Measurements from ENCODE around the gene ANKRD24.
A peak's percentile ranks its signal among the peaks of the same experiment; 100 is the strongest.

DNA sequence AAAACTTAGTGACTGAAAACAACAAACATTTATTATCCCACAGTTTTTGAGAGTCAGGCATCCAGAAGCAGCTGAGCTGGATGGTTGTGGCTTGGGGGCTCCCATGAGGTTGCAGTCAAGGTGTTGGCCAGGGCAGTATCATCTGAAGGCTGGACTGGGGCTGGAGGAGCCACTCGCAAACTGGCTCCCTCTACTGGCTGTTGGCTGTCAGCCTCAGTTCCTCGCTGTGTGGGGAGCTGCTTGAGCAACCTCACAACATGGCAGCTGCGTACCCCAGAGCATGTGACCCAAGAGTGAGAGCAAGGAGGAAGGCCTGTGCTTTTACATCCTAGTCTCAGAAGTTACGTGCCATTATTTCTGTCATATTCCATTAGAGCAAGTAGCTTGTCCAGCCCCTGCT is 74.1 kb downstream of the ANKRD24 start:
- TF ChIP-seq, protein P1, sequence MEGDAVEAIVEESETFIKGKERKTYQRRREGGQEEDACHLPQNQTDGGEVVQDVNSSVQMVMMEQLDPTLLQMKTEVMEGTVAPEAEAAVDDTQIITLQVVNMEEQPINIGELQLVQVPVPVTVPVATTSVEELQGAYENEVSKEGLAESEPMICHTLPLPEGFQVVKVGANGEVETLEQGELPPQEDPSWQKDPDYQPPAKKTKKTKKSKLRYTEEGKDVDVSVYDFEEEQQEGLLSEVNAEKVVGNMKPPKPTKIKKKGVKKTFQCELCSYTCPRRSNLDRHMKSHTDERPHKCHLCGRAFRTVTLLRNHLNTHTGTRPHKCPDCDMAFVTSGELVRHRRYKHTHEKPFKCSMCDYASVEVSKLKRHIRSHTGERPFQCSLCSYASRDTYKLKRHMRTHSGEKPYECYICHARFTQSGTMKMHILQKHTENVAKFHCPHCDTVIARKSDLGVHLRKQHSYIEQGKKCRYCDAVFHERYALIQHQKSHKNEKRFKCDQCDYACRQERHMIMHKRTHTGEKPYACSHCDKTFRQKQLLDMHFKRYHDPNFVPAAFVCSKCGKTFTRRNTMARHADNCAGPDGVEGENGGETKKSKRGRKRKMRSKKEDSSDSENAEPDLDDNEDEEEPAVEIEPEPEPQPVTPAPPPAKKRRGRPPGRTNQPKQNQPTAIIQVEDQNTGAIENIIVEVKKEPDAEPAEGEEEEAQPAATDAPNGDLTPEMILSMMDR (IDR thresholded peaks at IDR 0.05; ENCODE audit: insufficient read depth, low read length) = peak; percentile 14
- TF ChIP-seq, protein P2, sequence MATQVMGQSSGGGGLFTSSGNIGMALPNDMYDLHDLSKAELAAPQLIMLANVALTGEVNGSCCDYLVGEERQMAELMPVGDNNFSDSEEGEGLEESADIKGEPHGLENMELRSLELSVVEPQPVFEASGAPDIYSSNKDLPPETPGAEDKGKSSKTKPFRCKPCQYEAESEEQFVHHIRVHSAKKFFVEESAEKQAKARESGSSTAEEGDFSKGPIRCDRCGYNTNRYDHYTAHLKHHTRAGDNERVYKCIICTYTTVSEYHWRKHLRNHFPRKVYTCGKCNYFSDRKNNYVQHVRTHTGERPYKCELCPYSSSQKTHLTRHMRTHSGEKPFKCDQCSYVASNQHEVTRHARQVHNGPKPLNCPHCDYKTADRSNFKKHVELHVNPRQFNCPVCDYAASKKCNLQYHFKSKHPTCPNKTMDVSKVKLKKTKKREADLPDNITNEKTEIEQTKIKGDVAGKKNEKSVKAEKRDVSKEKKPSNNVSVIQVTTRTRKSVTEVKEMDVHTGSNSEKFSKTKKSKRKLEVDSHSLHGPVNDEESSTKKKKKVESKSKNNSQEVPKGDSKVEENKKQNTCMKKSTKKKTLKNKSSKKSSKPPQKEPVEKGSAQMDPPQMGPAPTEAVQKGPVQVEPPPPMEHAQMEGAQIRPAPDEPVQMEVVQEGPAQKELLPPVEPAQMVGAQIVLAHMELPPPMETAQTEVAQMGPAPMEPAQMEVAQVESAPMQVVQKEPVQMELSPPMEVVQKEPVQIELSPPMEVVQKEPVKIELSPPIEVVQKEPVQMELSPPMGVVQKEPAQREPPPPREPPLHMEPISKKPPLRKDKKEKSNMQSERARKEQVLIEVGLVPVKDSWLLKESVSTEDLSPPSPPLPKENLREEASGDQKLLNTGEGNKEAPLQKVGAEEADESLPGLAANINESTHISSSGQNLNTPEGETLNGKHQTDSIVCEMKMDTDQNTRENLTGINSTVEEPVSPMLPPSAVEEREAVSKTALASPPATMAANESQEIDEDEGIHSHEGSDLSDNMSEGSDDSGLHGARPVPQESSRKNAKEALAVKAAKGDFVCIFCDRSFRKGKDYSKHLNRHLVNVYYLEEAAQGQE (IDR thresholded peaks at IDR 0.05; ENCODE audit: insufficient replicate concordance, low read depth) = no peak
- TF ChIP-seq GABPA (IDR thresholded peaks at IDR 0.05; ENCODE audit: low read depth) = no peak
- TF ChIP-seq POLR2AphosphoS5 (IDR thresholded peaks at IDR 0.05; ENCODE audit: low read depth) = no peak
- no peak for TF ChIP-seq SPI1 (IDR thresholded peaks at IDR 0.05; ENCODE audit: borderline replicate concordance, low read depth)

Data from HL-60 (cell line).